Lung microvascular endothelial cell (primary cell): Measurements from ENCODE around the gene OGFOD3. TPM values are rescaled to one million over a fixed set of nuclear protein-coding genes. Genes with fewer than 3 reads are reported as not detected.
"Not testable (repeated sequence)": the region's sequence is repeated elsewhere in the genome, so short reads cannot be mapped to it uniquely, and the experiment has no call there.

ENCODE experiments used
- DNase-seq, 2 donors: peaks; one replicate each; pipeline versions ENCODE4 v3.0.0 to v3.0.0-alpha.2; 2010; ENCODE audit warnings: low read depth in 2 of 2
- total RNA-seq: library from RNA; depleted of rRNA; stranded (reverse); fragments of >200 nt; gene quantifications from 2 replicates; pipeline ENCODE4 v1.2.1, GENCODE V29; 2014

Gene OGFOD3
- total RNA-seq, 1 donor from 2014 or later, result 19.8 TPM

DNA sequence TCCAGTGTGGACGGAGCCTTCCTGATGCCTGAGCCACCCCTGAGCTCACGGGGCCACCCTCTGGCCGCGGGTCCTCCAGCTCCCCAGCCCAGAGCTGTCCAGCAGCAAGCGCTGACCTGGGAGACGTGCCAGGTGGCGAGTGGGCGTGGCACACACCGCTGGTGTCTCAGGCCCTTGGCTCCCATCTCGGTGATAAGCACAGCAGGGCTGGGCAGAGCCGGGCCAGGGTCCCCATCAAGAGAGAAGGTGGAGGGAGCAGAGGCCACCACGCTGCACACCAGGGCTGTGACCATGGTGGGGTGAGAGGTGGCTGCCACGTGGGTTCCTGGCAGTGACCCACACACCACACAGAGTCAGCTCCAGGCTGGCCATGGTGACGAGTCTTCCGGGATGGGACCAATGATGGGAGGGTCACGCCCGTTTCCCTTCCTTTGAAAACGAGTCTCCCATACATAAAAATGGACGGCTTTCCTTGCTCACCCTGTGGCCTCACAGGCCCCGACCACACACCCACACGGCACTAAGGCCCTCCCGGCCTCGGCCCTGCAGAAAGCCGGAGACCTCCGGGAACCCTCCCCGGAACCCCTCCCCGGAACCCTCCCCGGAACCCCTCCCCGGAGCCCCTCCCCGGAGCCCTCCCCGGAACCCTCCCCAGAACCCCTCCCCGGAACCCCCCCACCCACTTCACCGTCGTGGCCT lies 30.0 kb downstream of the OGFOD3 start:
- peak in 1 of 2 donors; percentile 23 for DNase-seq

GRCh38 chr17:82387705-82388106 lies 30.7 kb downstream of the OGFOD3 start:
- DNase-seq, result no peak

- DNase-seq, result no peak
Measured at GRCh38 chr17:82386881-82387704, 31.3 kb downstream of the OGFOD3 start.

- DNase-seq, result no peak
Measured at GRCh38 chr17:82386255-82386831, 32.0 kb downstream of the OGFOD3 start.

- DNase-seq, result no peak
Measured at GRCh38 chr17:82385559-82386254, 32.7 kb downstream of the OGFOD3 start.

GRCh38 chr17:82384730-82385481 lies 33.5 kb downstream of the OGFOD3 start:
- DNase-seq, result peak in 1 of 2 donors; percentile 52

GRCh38 chr17:82384051-82384729 lies 34.2 kb downstream of the OGFOD3 start:
- DNase-seq, result no peak

DNA sequence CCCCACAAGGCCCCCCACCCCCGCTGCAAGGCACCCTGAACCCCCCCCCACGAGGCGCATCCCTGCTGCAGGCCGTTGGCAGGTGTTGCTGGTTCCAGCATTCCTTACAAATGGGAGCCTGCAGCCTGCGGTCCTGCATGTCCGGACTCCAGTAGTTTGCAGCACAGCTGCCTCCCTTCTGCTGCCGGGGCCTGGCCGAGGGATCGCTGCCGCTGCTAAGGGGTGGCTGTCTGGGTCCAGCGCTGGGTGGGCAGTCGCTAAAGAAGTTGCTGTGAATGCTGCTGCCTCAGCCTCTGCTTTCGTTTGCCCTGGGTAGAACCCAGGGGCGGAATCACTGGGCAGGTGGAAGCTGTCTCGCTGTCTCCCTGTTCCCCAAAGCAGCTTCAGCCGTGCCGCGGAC lies 35.0 kb downstream of the OGFOD3 start:
- no peak for DNase-seq

GRCh38 chr17:82382933-82383255 lies 35.5 kb downstream of the OGFOD3 start:
- no peak for DNase-seq

GRCh38 chr17:82382220-82382932 lies 36.0 kb downstream of the OGFOD3 start:
- DNase-seq, result not testable (repeated sequence)

DNA sequence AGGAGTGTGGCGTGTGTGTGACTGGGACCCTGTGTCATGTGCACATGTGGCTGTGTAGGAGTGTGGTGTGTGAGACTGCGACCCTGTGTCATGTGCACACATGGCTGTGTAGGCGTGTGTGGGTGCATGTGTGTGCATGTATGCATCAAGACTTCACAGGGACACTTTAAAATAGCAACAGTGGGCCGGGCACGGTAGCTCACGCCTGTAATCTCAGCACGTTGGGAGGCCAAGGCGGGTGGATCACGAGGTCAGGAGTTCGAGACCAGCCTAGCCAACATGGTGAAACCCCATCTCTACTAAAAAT lies 36.7 kb downstream of the OGFOD3 start:
- not testable (repeated sequence) for DNase-seq

GRCh38 chr17:82380860-82381702 lies 37.3 kb downstream of the OGFOD3 start:
- DNase-seq, result no peak

DNA sequence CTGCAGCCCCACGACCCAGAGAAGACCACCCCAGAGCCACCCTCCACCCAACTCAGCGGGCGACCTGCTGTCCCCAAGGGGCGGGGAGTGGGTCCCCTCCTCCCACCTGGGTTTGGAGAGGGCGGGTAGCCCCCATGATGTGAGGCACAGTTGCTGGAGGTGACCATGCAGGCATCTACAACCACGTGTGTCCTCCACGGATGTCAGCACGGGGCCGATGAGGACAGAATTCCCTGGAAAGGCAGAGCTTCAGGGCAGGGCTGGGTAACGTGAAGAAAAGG lies 39.7 kb downstream of the OGFOD3 start:
- DNase-seq, result no peak

- no peak for DNase-seq
Measured at GRCh38 chr17:82377924-82378740, 40.3 kb downstream of the OGFOD3 start.

DNA sequence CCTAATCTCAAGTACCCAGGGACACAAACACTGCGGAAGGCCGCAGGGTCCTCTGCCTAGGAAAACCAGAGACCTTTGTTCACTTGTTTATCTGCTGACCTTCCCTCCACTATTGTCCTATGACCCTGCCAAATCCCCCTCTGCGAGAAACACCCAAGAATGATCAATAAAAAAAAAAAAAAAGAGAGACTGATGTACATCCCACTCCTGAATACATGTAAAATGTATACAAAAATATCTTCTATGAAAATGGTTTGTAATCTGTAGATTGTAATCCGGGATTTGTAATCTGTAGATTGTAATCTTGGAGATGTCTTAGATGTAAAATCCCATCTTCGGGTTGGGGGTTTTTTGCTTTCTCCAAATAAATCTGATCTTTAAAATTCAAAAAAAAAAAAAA lies 41.1 kb downstream of the OGFOD3 start:
- not testable (repeated sequence) for DNase-seq

GRCh38 chr17:82376042-82376730 lies 42.2 kb downstream of the OGFOD3 start:
- no peak for DNase-seq

- DNase-seq, result no peak
Measured at GRCh38 chr17:82375359-82376041, 42.9 kb downstream of the OGFOD3 start.
